Mesendoderm (in vitro differentiated cells): Measurements from ENCODE around the gene RASL10A. TPM values are rescaled to one million over a fixed set of nuclear protein-coding genes. Genes with fewer than 3 reads are reported as not detected.

Source experiments
- DNase-seq: peaks from one replicate; pipeline ENCODE4 v3.0.0; 2013
- H2AK5ac ChIP-seq: 2 replicates; pipeline ENCODE4 v1.6.1; 2013; ENCODE audit warnings: low read length, inconsistent platforms
- H2BK120ac ChIP-seq: 2 replicates; pipeline ENCODE4 v1.6.1; 2013; ENCODE audit warnings: low read depth, mild to moderate bottlenecking, low read length, moderate library complexity, mixed read lengths
- H2BK15ac ChIP-seq: replicated peaks from 2 replicates; pipeline ENCODE4 v1.6.1; 2013; ENCODE audit warnings: low read depth, mild to moderate bottlenecking, moderate library complexity
- H2BK5ac ChIP-seq: 2 replicates; pipeline ENCODE4 v1.6.1; 2013; ENCODE audit warnings: low read length, inconsistent platforms
- H3K18ac ChIP-seq: 2 replicates; pipeline ENCODE4 v1.6.1; 2013; ENCODE audit warnings: mild to moderate bottlenecking, low read length, mixed read lengths
- H3K23ac ChIP-seq: one replicate; pipeline ENCODE4 v1.6.1; 2013; ENCODE audit warnings: low read length
- H3K27ac ChIP-seq: 2 replicates; pipeline ENCODE4 v1.5.1; 2013; ENCODE audit warnings: low read depth, mild to moderate bottlenecking, inconsistent platforms, low read length, moderate library complexity
- H3K27me3 ChIP-seq: 2 replicates; pipeline ENCODE4 v1.6.1; 2013; ENCODE audit warnings: low read length, control low read depth, mild to moderate bottlenecking, inconsistent platforms; ENCODE audit not compliant: insufficient read depth, poor library complexity
- H3K36me3 ChIP-seq: 2 replicates; pipeline ENCODE4 v1.6.1; 2013; ENCODE audit warnings: low read length, inconsistent platforms; ENCODE audit not compliant: control insufficient read depth, insufficient read depth
- H3K4ac ChIP-seq: one replicate; pipeline ENCODE4 v1.6.1; 2013; ENCODE audit warnings: low read depth, mild to moderate bottlenecking, low read length, moderate library complexity
- H3K4me1 ChIP-seq: 2 replicates; pipeline ENCODE4 v1.6.1; 2013; ENCODE audit warnings: low read depth, low read length, inconsistent platforms; ENCODE audit not compliant: control insufficient read depth
- H3K4me2 ChIP-seq: 2 replicates; pipeline ENCODE4 v1.6.1; 2013; ENCODE audit warnings: low read length
- H3K4me3 ChIP-seq: 2 replicates; pipeline ENCODE4 v1.5.1; 2013; ENCODE audit warnings: mild to moderate bottlenecking, low read length
- H3K56ac ChIP-seq: one replicate; pipeline ENCODE4 v1.6.1; 2013; ENCODE audit warnings: low read length
- H3K79me1 ChIP-seq: 2 replicates; pipeline ENCODE4 v1.6.1; 2013; ENCODE audit warnings: low read length, inconsistent platforms
- H3K79me2 ChIP-seq: 2 replicates; pipeline ENCODE4 v1.6.1; 2013; ENCODE audit warnings: mild to moderate bottlenecking, low read length; ENCODE audit not compliant: control insufficient read depth, insufficient read depth
- H3K9ac ChIP-seq: 2 replicates; pipeline ENCODE4 v1.6.1; 2013; ENCODE audit warnings: low read length, inconsistent platforms
- H4K5ac ChIP-seq: one replicate; pipeline ENCODE4 v1.6.1; 2013; ENCODE audit warnings: low read length
- H4K8ac ChIP-seq: one replicate; pipeline ENCODE4 v1.6.1; 2013; ENCODE audit warnings: low read depth, mild to moderate bottlenecking, control low read depth, low read length, moderate library complexity
- WGBS: extraction: QIAGEN DNeasy Blood & Tissue Kit; methylation state at CpG from one replicate; pipeline ENCODE4 v1.1.7; 2013; ENCODE audit warnings: low lambda C conversion rate, missing lambda C conversion rate; ENCODE audit not compliant: insufficient coverage; ENCODE audit errors: extremely low coverage; 5-methylcytosine and 5-hydroxymethylcytosine counted together
- small RNA-seq: library from polyadenylated mRNA; stranded (forward); fragments of <200 nt; extraction: miRNeasy Mini kit (QIAGEN cat#:217004); gene quantifications from one replicate; pipeline ENCODE3, GENCODE V24; 2013; ENCODE audit not compliant: insufficient read depth

The RASL10A gene

DNA sequence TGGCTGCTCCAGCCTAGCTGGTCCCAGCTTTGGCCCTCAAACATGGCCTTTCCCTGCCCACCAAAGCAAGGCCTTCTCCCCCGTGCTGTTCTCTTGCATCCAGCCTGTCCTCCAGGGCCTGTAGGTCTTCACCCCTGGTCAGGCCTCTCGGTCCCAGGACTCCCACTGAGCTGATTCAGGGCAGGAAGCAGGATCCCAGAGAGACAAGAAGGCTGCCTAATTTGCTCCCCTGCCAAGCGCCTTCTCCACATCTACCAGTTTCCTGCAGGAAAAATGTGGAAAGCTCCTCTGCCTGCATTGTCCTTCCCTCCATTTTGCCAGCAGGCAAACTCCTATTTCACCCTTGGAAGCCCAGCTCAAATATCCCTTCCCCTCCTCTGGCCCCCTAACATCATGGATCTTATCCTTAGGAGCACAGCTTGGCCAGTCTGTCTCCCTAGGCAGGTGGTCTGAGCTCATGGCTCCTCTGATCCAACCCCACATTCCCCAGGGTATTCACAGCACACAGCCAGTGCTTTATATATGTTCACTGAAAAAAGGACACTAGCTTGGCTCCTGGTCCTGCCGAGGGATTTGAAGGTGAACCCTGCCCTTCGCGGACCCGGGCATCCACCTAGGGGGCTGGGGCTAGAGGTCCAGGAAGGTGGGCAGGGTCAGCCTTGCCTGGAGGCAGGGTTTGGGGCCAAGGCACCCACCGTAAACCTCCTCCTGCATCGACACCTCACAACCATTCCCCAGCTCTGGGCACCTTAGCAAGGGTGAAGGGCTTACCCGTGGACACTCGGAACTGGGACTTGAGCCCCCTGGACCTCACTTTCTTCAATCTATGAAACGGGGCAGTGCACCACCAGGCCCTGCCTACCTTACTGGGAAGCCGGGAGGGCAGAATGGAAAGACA is 48.7 kb downstream of the RASL10A start:
- Histone ChIP-seq H3K4ac (peak overlapping the region; percentile 99), H2BK120ac (peak overlapping the region; percentile 85), H2BK15ac (no peak overlapping the region), H2BK5ac (peak overlapping the region; percentile 90), H3K56ac (peak overlapping the region; percentile 95), H3K79me1 (peaks cover 13% of the 10 kb centered on the region), H2AK5ac (peak overlapping the region; percentile 65), H3K9ac (peak overlapping the region; percentile 98), H3K36me3 (peaks cover 13% of the 10 kb centered on the region), H3K27ac (peak overlapping the region; percentile 91), H3K79me2 (peaks cover 54% of the 10 kb centered on the region), H3K4me3 (peak overlapping the region; percentile 67), H3K4me1 (peaks cover 11% of the 10 kb centered on the region), H4K5ac (peak overlapping the region; percentile 66), H4K8ac (no peak overlapping the region), H3K23ac (peak overlapping the region; percentile 61), H3K4me2 (peak overlapping the region; percentile 85), H3K27me3 (no peaks in the 10 kb centered on the region), H3K18ac (peak overlapping the region; percentile 96)
- DNase-seq = peak; percentile 72
- WGBS = no CpG with 5 or more reads among the region's 13 CpGs

DNA sequence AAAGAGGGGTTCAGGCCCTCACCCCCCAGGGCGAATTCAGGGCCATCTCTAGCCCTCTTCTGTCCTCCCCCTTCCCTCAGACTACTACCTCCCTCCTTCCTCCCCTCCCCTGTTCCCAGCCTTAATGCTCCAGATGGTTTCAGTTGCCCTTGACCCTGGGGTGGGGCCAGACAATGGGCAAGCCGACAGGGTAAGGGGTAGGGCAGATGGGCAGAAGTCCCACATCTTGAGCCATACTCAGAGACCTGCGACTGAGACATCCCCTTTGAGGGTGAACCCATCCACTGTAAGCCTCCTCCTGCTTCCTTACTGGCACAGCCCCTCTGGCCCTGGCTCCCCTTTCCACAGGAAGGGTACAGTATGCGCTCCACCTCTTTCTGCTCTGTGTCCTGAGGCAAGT is 49.6 kb downstream of the RASL10A start:
- Histone ChIP-seq H2BK120ac (no peak overlapping the region), H3K4ac (no peak overlapping the region), H3K4me2 (peak overlapping the region; percentile 14), H2BK5ac (peak overlapping the region; percentile 72), H3K4me1 (peaks cover 11% of the 10 kb centered on the region), H4K5ac (no peak overlapping the region), H3K27ac (peak overlapping the region; percentile 91), H2AK5ac (peak overlapping the region; percentile 75), H4K8ac (no peak overlapping the region), H2BK15ac (no peak overlapping the region), H3K79me2 (peaks cover 46% of the 10 kb centered on the region), H3K79me1 (peaks cover 13% of the 10 kb centered on the region), H3K27me3 (no peaks in the 10 kb centered on the region), H3K18ac (no peak overlapping the region), H3K56ac (peak overlapping the region; percentile 95), H3K4me3 (no peak overlapping the region), H3K36me3 (peaks cover 13% of the 10 kb centered on the region), H3K23ac (peak overlapping the region; percentile 91), H3K9ac (peak overlapping the region; percentile 98)
- whole genome bisulfite sequencing = no CpG with 5 or more reads among the region's 4 CpGs
- no peak for DNase-seq

DNA sequence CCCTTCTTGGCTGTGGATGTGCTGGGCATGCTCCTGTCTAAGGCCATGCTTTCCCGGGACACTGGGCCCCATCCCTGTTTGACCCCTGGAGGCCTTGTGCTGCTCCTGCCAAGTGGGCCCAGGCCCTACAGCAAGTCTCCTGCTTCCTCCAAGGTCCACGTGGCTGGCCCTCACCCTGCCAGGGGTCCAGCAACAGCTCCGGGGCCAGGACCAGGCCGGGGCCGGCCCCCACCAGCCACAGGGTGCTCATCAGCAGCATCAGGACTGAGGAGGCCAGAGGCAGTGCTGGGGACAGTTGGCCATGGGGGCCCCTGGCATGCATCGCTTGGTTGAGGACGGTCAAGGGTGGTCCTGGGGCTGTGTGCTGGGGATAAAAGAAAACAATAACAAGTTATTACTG is 50.2 kb downstream of the RASL10A start:
- Histone ChIP-seq H3K27me3 (no peaks in the 10 kb centered on the region), H3K4ac (no peak overlapping the region), H3K4me3 (no peak overlapping the region), H3K79me1 (peaks cover 13% of the 10 kb centered on the region), H3K36me3 (peaks cover 13% of the 10 kb centered on the region), H4K5ac (no peak overlapping the region), H2BK15ac (no peak overlapping the region), H3K9ac (no peak overlapping the region), H4K8ac (no peak overlapping the region), H2AK5ac (no peak overlapping the region), H2BK120ac (no peak overlapping the region), H3K23ac (no peak overlapping the region), H3K18ac (no peak overlapping the region), H3K79me2 (peaks cover 39% of the 10 kb centered on the region), H3K56ac (no peak overlapping the region), H2BK5ac (no peak overlapping the region), H3K27ac (no peak overlapping the region), H3K4me1 (peaks cover 11% of the 10 kb centered on the region), H3K4me2 (no peak overlapping the region)
- WGBS = no CpG with 5 or more reads among the region's 7 CpGs
- no peak for DNase-seq

DNA sequence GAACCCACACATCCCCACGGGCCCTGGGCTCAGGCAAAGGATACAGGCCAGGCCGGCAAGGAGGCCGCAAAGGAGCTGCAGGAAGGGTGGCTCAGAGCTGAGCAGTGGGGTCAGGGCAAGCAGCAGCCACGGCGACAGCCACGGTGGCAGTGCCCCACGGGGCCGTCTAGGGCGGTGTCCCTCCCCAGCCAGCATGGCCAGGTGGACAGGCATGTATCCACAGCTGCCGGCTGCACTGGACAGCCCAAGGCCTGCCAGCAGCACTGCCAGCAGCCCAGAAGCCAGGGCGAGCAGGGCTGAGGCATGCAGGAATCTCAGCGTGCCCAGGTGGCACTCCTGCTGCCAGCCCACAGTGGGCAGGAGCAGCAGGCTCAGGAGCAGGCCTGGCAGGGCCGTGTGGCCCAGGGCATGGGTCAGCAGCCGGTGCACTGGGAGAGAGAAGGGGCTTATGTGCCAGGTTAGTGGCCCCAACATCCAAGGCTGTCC is 51.7 kb downstream of the RASL10A start:
- peaks cover 6% of the 10 kb centered on the region for H3K4me1 ChIP-seq
- no peak for DNase-seq
- H2BK120ac ChIP-seq = no peak overlapping the region
- no peak overlapping the region for H3K23ac ChIP-seq
- H3K18ac ChIP-seq = no peak overlapping the region
- H3K79me1 ChIP-seq = peaks cover 13% of the 10 kb centered on the region
- no peak overlapping the region for H3K9ac ChIP-seq
- no peak overlapping the region for H2BK5ac ChIP-seq
- H3K56ac ChIP-seq = no peak overlapping the region
- peaks cover 25% of the 10 kb centered on the region for H3K79me2 ChIP-seq
- no peak overlapping the region for H3K4ac ChIP-seq
- H2AK5ac ChIP-seq = no peak overlapping the region
- H3K27ac ChIP-seq = no peak overlapping the region
- H4K5ac ChIP-seq = no peak overlapping the region
- H3K36me3 ChIP-seq = peaks cover 10% of the 10 kb centered on the region
- no peaks in the 10 kb centered on the region for H3K27me3 ChIP-seq
- H2BK15ac ChIP-seq = no peak overlapping the region
- H3K4me3 ChIP-seq = no peak overlapping the region
- WGBS = no CpG with 5 or more reads among the region's 14 CpGs
- H3K4me2 ChIP-seq = no peak overlapping the region
- H4K8ac ChIP-seq = no peak overlapping the region

Small RNAs within 50 kb of the gene (small RNA-seq; reads per million reads assigned to genes)
- gene MIR3653 = not detected
